ENCODE results near the gene SLC35D2. TPM values are rescaled to one million over a fixed set of nuclear protein-coding genes. Genes with fewer than 3 reads are reported as not detected.
A peak's percentile ranks its signal among the peaks of the same experiment; 100 is the strongest.

Gene SLC35D2
- total RNA-seq, 1 experiment from 2014 or later: 19.0 TPM

DNA sequence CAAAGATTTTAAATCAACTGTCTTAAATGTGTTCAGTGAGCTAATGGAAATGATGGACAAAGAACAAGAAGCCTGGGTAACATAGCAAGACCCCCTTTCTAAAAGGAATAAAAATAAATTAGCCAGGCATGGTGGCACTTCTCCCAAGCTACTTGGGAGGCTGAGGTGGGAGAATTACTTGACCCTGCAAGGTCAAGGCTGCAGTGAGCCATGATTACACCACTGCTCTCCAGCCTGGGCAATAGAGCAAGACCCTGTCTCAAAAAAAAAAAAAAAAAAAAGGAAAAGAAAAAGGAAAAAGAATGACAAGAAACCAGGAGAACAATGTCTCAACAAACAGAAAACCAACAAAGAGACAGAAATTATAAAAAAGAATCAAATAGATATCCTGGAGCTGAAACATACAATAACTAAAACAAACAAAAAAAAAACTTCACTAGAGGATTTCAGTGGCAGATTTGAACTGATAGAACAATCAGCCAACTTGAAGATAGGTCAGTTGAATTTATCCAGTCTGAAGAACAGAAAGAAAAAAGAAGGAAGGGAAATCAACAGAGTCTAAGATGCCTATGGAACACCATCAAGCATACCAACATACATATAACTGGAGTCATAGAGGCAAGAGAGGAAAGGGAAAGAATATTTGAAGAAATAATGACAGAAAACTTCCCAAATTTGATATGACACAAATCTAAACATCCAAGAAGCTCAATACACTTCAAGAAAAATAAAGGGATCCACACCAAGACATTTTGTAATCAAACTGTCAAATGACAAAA lies 16.8 kb upstream of the SLC35D2 start:
- no peak overlapping the region for H3K18ac ChIP-seq (ENCODE audit: insufficient read length, low read depth, low read length)
- peaks cover 7% of the 10 kb centered on the region; the same call in 1 of the 2 replicates for H3K79me2 ChIP-seq (ENCODE audit: insufficient read depth, low read length)
- no peak overlapping the region for H4K5ac ChIP-seq (ENCODE audit: insufficient read length, low read depth, low read length)
- H2BK15ac ChIP-seq (ENCODE audit: low read depth, low read length): no peak overlapping the region
- Mint-ChIP-seq H3K9me3 (peaks cover 9% of the 10 kb centered on the region in 2 experiments), H3K4me3 (no peak overlapping the region), H3K27me3 (ENCODE audit: low read depth) (no peaks in the 10 kb centered on the region), H3K27ac (peak overlapping the region in 1 of 3 experiments; percentile 50; a peak in 1 of 7 replicates), H3K4me1 (peaks cover 20 to 24% of the 10 kb centered on the region in 2 experiments), H3K36me3 (ENCODE audit: insufficient read depth in 1 of 3, low read depth in 3 of 3) (peaks cover 15 to 21% (median 20%) of the 10 kb centered on the region in 3 experiments)
- TF ChIP-seq CTCF (conservative IDR thresholded peaks at IDR 0.05): no peak
- no peak overlapping the region for H3K14ac ChIP-seq (ENCODE audit: insufficient read depth, low read length)
- H3K23me2 ChIP-seq (ENCODE audit: insufficient read length, low read depth, low read length, poor library complexity, severe bottlenecking): no peaks in the 10 kb centered on the region
- H3K27ac ChIP-seq (ENCODE audit: insufficient read length, low read depth, low read length): no peak overlapping the region
- no peak overlapping the region for H3T11ph ChIP-seq (ENCODE audit: low read length)
- H2BK12ac ChIP-seq (ENCODE audit: insufficient read length, low read depth, low read length): no peak overlapping the region
- H2BK5ac ChIP-seq (ENCODE audit: insufficient read length, low read length): no peak overlapping the region
- no peak overlapping the region for H3K23ac ChIP-seq (ENCODE audit: insufficient read length, low read depth, low read length)
- H4K91ac ChIP-seq (ENCODE audit: insufficient read length, low read depth, low read length): no peak overlapping the region
- H4K8ac ChIP-seq (replicated peaks; ENCODE audit: insufficient read length, low read depth, low read length): no peak overlapping the region
- H4K20me1 ChIP-seq (ENCODE audit: control insufficient read depth, insufficient read depth, insufficient read length): no peaks in the 10 kb centered on the region
- no peak overlapping the region for H2AK5ac ChIP-seq (ENCODE audit: insufficient read length, low read length)
- peaks cover 6% of the 10 kb centered on the region for H3K4me1 ChIP-seq (ENCODE audit: insufficient read depth, low read length)
- no peak overlapping the region for H2BK120ac ChIP-seq (ENCODE audit: low read depth, low read length, poor library complexity, severe bottlenecking)
- no peak overlapping the region for H3K9ac ChIP-seq (ENCODE audit: extremely low read depth, insufficient read length, low read length)
- H3K4me2 ChIP-seq (ENCODE audit: insufficient read depth, insufficient read length, low read length): no peak overlapping the region
- H3K9me3 ChIP-seq (ENCODE audit: control insufficient read depth, low read depth, low read length): no peaks in the 10 kb centered on the region
- no peak overlapping the region for H2AFZ ChIP-seq (ENCODE audit: low read length)
- no peaks in the 10 kb centered on the region for H3K27me3 ChIP-seq (ENCODE audit: insufficient read depth, low read length)
- no peak overlapping the region for H3K4ac ChIP-seq (ENCODE audit: low read depth, low read length)
- H3K56ac ChIP-seq (ENCODE audit: insufficient read length, low read depth, low read length): no peak overlapping the region
- peaks cover 4% of the 10 kb centered on the region for H3K79me1 ChIP-seq (ENCODE audit: insufficient read depth, low read depth, low read length, poor library complexity, severe bottlenecking)
- no peak for DNase-seq
- H2BK20ac ChIP-seq (ENCODE audit: low read depth, low read length, poor library complexity, severe bottlenecking): no peak overlapping the region
